Measurements from ENCODE around the gene ZNF263. TPM values are rescaled to one million over a fixed set of nuclear protein-coding genes. Genes with fewer than 3 reads are reported as not detected.

The ZNF263 gene
- total and polyA plus RNA-seq, 12 donors: 7.2 to 13.2 (median 9.2) TPM

DNA sequence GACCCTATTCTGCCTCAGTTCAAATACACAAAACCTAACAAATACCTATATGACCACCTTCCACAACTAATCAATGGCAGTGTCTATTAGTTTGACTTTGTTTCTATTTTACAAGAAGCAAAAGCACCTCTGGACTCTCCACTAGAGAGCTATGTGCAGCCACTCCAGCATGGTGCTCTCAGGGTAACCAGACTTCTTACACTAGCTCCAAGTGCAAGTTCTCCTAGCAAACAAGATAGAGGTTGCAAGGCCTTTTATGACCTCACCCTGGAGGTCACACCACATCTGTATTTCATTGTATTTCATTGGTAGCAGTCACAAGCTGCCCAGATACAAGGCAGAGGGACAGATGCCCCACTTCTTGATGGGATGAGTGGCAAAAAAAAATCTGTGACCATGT lies 8.3 kb upstream of the ZNF263 start:
- H3K27ac ChIP-seq: no peak overlapping the region
- DNase-seq (no peak), ATAC-seq (no peak)
- H3K9me3 ChIP-seq: peaks cover 0 to 50% (median 0%) of the 10 kb centered on the region in 11 donors
- no peaks in the 10 kb centered on the region for H3K27me3 ChIP-seq
- peaks cover 0 to under 1% (median 0%) of the 10 kb centered on the region in 9 donors for H3K36me3 ChIP-seq
- no peak for TF ChIP-seq CTCF (IDR thresholded peaks at IDR 0.05)
- intact Hi-C loops (cut with DNase I): no loop called here
- no peaks in the 10 kb centered on the region for H3K4me1 ChIP-seq
- H3K4me3 ChIP-seq: no peak overlapping the region

- Histone ChIP-seq H3K4me1 (peaks cover 0 to 5% (median under 1%) of the 10 kb centered on the region in 9 donors), H3K4me3 (no peak overlapping the region), H3K27ac (no peak overlapping the region), H3K27me3 (no peaks in the 10 kb centered on the region), H3K36me3 (no peaks in the 10 kb centered on the region), H3K9me3 (peaks cover 0 to 36% (median 0%) of the 10 kb centered on the region in 11 donors)
- ATAC-seq: no peak
- WGBS, 2 donors: 86% methylated on average over 5 of the region's 5 CpGs
- DNase-seq: no peak
- TF ChIP-seq CTCF (IDR thresholded peaks at IDR 0.05): no peak
- intact Hi-C loops (cut with DNase I): no loop called here
These were observed 6.6 kb upstream of the ZNF263 start for GRCh38 chr16:3276679-3277078.

- no peak for DNase-seq
- intact Hi-C loops (cut with DNase I): loop anchor here in 2 of 10 donors (5.0 to 10.0 kb wide), 2 partner anchors 47 to 176 kb away; partner anchors contain the start of gene ZNF200 (in 1 of the 2)
- peaks cover 9 to 32% (median 26%) of the 10 kb centered on the region in 9 donors for H3K4me1 ChIP-seq
- WGBS, 2 donors: 93 to 94% methylated on average over 6 of the region's 6 CpGs
- no peak for TF ChIP-seq CTCF (IDR thresholded peaks at IDR 0.05)
- H3K4me3 ChIP-seq: no peak overlapping the region
- peaks cover 0 to 16% (median 9%) of the 10 kb centered on the region in 9 donors for H3K36me3 ChIP-seq
- H3K9me3 ChIP-seq: peaks cover 0 to 19% (median 4%) of the 10 kb centered on the region in 11 donors
- no peaks in the 10 kb centered on the region for H3K27me3 ChIP-seq
- no peak overlapping the region for H3K27ac ChIP-seq
- no peak for ATAC-seq
These were observed 2.0 kb upstream of the ZNF263 start for GRCh38 chr16:3281222-3281820.

GRCh38 chr16:3282103-3282729 lies 1.1 kb upstream of the ZNF263 start:
- Histone ChIP-seq H3K36me3 (peaks cover 0 to 25% (median 18%) of the 10 kb centered on the region in 9 donors), H3K27ac (peak overlapping the region; percentile 98 to 99 (median 99)), H3K27me3 (no peaks in the 10 kb centered on the region), H3K4me3 (peak overlapping the region; percentile 75 to 100 (median 95)), H3K9me3 (peaks cover 0 to 28% (median 13%) of the 10 kb centered on the region in 11 donors), H3K4me1 (peaks cover 9 to 32% (median 26%) of the 10 kb centered on the region in 9 donors)
- intact Hi-C loops (cut with DNase I): loop anchor here in 6 of 10 donors (1.0 to 10.0 kb wide), 5 partner anchors 17 to 175 kb away; partner anchors contain the start of genes TIGD7 (in 1 of the 6), ZNF200 (in 1 of the 6) and ZNF75A (in 1 of the 6)
- WGBS, 2 donors: 11 to 13% methylated on average over 29 of the region's 29 CpGs
- ATAC-seq (peak; percentile 30 to 61 (median 38)), DNase-seq (no peak)
- TF ChIP-seq CTCF (IDR thresholded peaks at IDR 0.05): no peak
